Measurements from ENCODE around the gene PFKFB4. TPM values are rescaled to one million over a fixed set of nuclear protein-coding genes. Genes with fewer than 3 reads are reported as not detected.
A peak's percentile ranks its signal among the peaks of the same experiment; 100 is the strongest.

PFKFB4 gene
- 1.1 TPM for total RNA-seq
- long read RNA-seq, partial matches to known transcripts, result 1 of 3 reads
- long read RNA-seq, other reads (novel, unspliced or antisense), result 1 of 3 reads

GRCh38 chr3:48556796-48557626 lies at the start of gene PFKFB4:
Gene PFKFB4 (minus strand): TSS chr3:48556803. CDS start chr3:48556777, 26 bp downstream.
- intact Hi-C loops (cut with DNase I), result no loop called here

GRCh38 chr3:48601622-48601994 lies 45.0 kb upstream of the PFKFB4 start:
- peak; percentile 51 for ATAC-seq (ENCODE audit: poor library complexity)
- peak; percentile 88 for DNase-seq
- intact Hi-C loops (cut with DNase I), result no loop called here

More at GRCh38 chr3:48556796-48557626, at the start of gene PFKFB4:
- DNase-seq, result peak; percentile 100
- peak; percentile 91 for ATAC-seq (ENCODE audit: poor library complexity)

- ATAC-seq (ENCODE audit: poor library complexity) (no peak), DNase-seq (no peak)
- intact Hi-C loops (cut with DNase I), result no loop called here
These were observed 44.4 kb upstream of the PFKFB4 start for GRCh38 chr3:48600711-48601621.

GRCh38 chr3:48599509-48600285 lies 43.1 kb upstream of the PFKFB4 start:
- intact Hi-C loops (cut with DNase I), result no loop called here
- DNase-seq, result no peak
- no peak for ATAC-seq (ENCODE audit: poor library complexity)

GRCh38 chr3:48599077-48599501 lies 42.5 kb upstream of the PFKFB4 start:
- DNase-seq, result no peak
- ATAC-seq (ENCODE audit: poor library complexity), result no peak
- intact Hi-C loops (cut with DNase I), result no loop called here

GRCh38 chr3:48598323-48599076 lies 41.9 kb upstream of the PFKFB4 start:
- ATAC-seq (ENCODE audit: poor library complexity) (peak; percentile 73), DNase-seq (peak; percentile 71)
- intact Hi-C loops (cut with DNase I), result no loop called here

- ATAC-seq (ENCODE audit: poor library complexity), result peak; percentile 9
- intact Hi-C loops (cut with DNase I), result no loop called here
- DNase-seq, result no peak
These were observed 40.8 kb upstream of the PFKFB4 start for GRCh38 chr3:48597408-48597800.

GRCh38 chr3:48596676-48597407 lies 40.2 kb upstream of the PFKFB4 start:
- no peak for DNase-seq
- no peak for ATAC-seq (ENCODE audit: poor library complexity)
- intact Hi-C loops (cut with DNase I), result no loop called here

GRCh38 chr3:48596157-48596556 lies 39.6 kb upstream of the PFKFB4 start:
- ATAC-seq (ENCODE audit: poor library complexity) (no peak), DNase-seq (no peak)
- intact Hi-C loops (cut with DNase I), result no loop called here

- intact Hi-C loops (cut with DNase I), result no loop called here
- DNase-seq (peak; percentile 57), ATAC-seq (ENCODE audit: poor library complexity) (no peak)
These were observed 39.0 kb upstream of the PFKFB4 start for GRCh38 chr3:48595526-48596121.

GRCh38 chr3:48595075-48595525 lies 38.5 kb upstream of the PFKFB4 start, which contains the start of gene COL7A1:
Gene COL7A1 (minus strand): TSS chr3:48595329. CDS start chr3:48595159, 170 bp downstream.
- ATAC-seq (ENCODE audit: poor library complexity), result no peak
- intact Hi-C loops (cut with DNase I), result no loop called here
- no peak for DNase-seq

GRCh38 chr3:48594417-48595049 lies 37.9 kb upstream of the PFKFB4 start:
- intact Hi-C loops (cut with DNase I), result no loop called here
- DNase-seq, result no peak
- no peak for ATAC-seq (ENCODE audit: poor library complexity)

- ATAC-seq (ENCODE audit: poor library complexity) (no peak), DNase-seq (no peak)
- intact Hi-C loops (cut with DNase I), result no loop called here
These were observed 36.7 kb upstream of the PFKFB4 start for GRCh38 chr3:48593337-48593736.

- no peak for ATAC-seq (ENCODE audit: poor library complexity)
- intact Hi-C loops (cut with DNase I), result no loop called here
- no peak for DNase-seq
These were observed 36.0 kb upstream of the PFKFB4 start for GRCh38 chr3:48592519-48593087.

GRCh38 chr3:48591886-48592518 lies 35.4 kb upstream of the PFKFB4 start:
- intact Hi-C loops (cut with DNase I), result no loop called here

GRCh38 chr3:48591436-48591835 lies 34.8 kb upstream of the PFKFB4 start:
- intact Hi-C loops (cut with DNase I), result no loop called here
- no peak for DNase-seq
- ATAC-seq (ENCODE audit: poor library complexity), result no peak

More at GRCh38 chr3:48591886-48592518, 35.4 kb upstream of the PFKFB4 start:
- ATAC-seq (ENCODE audit: poor library complexity) (no peak), DNase-seq (no peak)

All from Right ventricle myocardium superior (tissue), 1 donor.